HCT116 (cell line): ENCODE measurements around the gene LYSMD2. TPM values are rescaled to one million over a fixed set of nuclear protein-coding genes. Genes with fewer than 3 reads are reported as not detected.

ENCODE experiments used
- ATAC-seq: fragments of 200-7000 bp; cut with Tn5 transposase; 2 replicates; pipeline ENCODE4 v1.9.1; 2020; ENCODE audit warnings: mild to moderate bottlenecking, moderate library complexity
- BruUV-seq: library from RNA; stranded (reverse); fragments of 400-500 nt; replicated peaks from 2 replicates; lab custom pipeline; 2021; lab: Mats Ljungman, UMichigan
- CTCF ChIA-PET: fragments of 300-600 bp; sonication (Branson Sonifier 250); formaldehyde crosslinking; loops from one replicate; lab custom pipeline; 2021; ENCODE audit warnings: antibody characterized with exemption; lab: Charles Lee
- POLR2A ChIA-PET: fragments of 300-600, 350-600 bp; sonication (Branson Sonifier 250); formaldehyde crosslinking; loops from one replicate; lab custom pipeline; 2021; ENCODE audit warnings: antibody characterized with exemption; lab: Charles Lee
- RAD21 ChIA-PET, 2 experiments: fragments of 300-600 bp; sonication (Branson Sonifier 250); formaldehyde crosslinking; loops; one replicate each; lab custom pipeline; 2023; ENCODE audit warnings: low total read pairs in 2 of 2; ENCODE audit not compliant: uncharacterized antibody in 2 of 2, unreplicated experiment in 2 of 2, low non-redundant PET in 1 of 2; lab: Charles Lee
- DNase-seq: peaks from one replicate; pipeline ENCODE4 v3.0.0-alpha.2; 2010; ENCODE audit warnings: low read depth, low spot score
- H2AFZ ChIP-seq: fragments of 200-600 bp; shearing (Covaris generic), sonication (generic); 2 replicates; pipeline ENCODE4 v1.6.1; 2017; ENCODE audit warnings: low read depth, mixed run types, mixed read lengths, antibody characterized with exemption, low read length; ENCODE audit not compliant: poor library complexity, severe bottlenecking
- H3K27ac ChIP-seq: 2 replicates; pipeline ENCODE4 v1.5.1; 2012; ENCODE audit warnings: low read depth, low read length
- H3K27me3 ChIP-seq: fragments of 200-600 bp; sonication (generic); 2 replicates; pipeline ENCODE4 v1.6.1; 2016; ENCODE audit warnings: mixed run types, low read length, mixed read lengths; ENCODE audit not compliant: insufficient read depth
- H3K36me3 ChIP-seq, 2 experiments: fragments of 200-500 bp in 1 of 2; fragments of 200-600 bp in 1 of 2; sonication (Bioruptor generic) in 1 of 2; sonication (generic) in 1 of 2; 2 replicates each; pipeline versions ENCODE4 v1.5.1 to v1.6.1; 2014 to 2016; ENCODE audit warnings: low read length in 2 of 2, inconsistent platforms in 1 of 2, mixed read lengths in 1 of 2, mixed run types in 1 of 2; ENCODE audit not compliant: insufficient read depth in 2 of 2, control insufficient read depth in 1 of 2
- H3K4me1 ChIP-seq, 2 experiments: fragments of 200-600 bp in 1 of 2; sonication (generic) in 1 of 2; 2 replicates each; pipeline versions ENCODE4 v1.5.1 to v1.6.1; 2012 to 2017; ENCODE audit warnings: low read length in 2 of 2, inconsistent platforms in 1 of 2, mild to moderate bottlenecking in 1 of 2, mixed read lengths in 1 of 2, mixed run types in 1 of 2, moderate library complexity in 1 of 2; ENCODE audit not compliant: insufficient read depth in 2 of 2, control insufficient read depth in 1 of 2
- H3K4me2 ChIP-seq: fragments of 200-600 bp; sonication (generic); 2 replicates; pipeline ENCODE4 v1.6.1; 2017; ENCODE audit warnings: mixed run types, low read length, mixed read lengths
- H3K4me3 ChIP-seq, 2 experiments: fragments of 200-600 bp in 1 of 2; sonication (generic) in 1 of 2; replicated peaks in 1 of 2; 2 replicates each; pipeline ENCODE4 v1.5.1; 2011 to 2016; ENCODE audit warnings: low read length in 2 of 2, control low read depth in 1 of 2, low read depth in 1 of 2, mild to moderate bottlenecking in 1 of 2, mixed read lengths in 1 of 2, mixed run types in 1 of 2
- H3K79me2 ChIP-seq: fragments of 200-600 bp; sonication (generic); 2 replicates; pipeline ENCODE4 v1.6.1; 2017; ENCODE audit warnings: mild to moderate bottlenecking, mixed run types, low read length, moderate library complexity, mixed read lengths; ENCODE audit not compliant: insufficient read depth
- H3K9ac ChIP-seq: fragments of 200-600 bp; sonication (generic); 2 replicates; pipeline ENCODE4 v1.6.1; 2016; ENCODE audit warnings: low read length, mixed read lengths
- H3K9me2 ChIP-seq: fragments of 200-600 bp; sonication (generic), shearing (Covaris generic); 2 replicates; pipeline ENCODE4 v1.6.1; 2017; ENCODE audit warnings: mixed run types, mild to moderate bottlenecking, moderate library complexity; ENCODE audit not compliant: insufficient read depth
- H3K9me3 ChIP-seq, 2 experiments: fragments of 200-500 bp in 1 of 2; fragments of 200-600 bp in 1 of 2; sonication (Bioruptor generic) in 1 of 2; sonication (generic) in 1 of 2; 2 replicates each; pipeline ENCODE4 v1.6.1; 2014 to 2017; ENCODE audit warnings: low read length in 2 of 2, mixed read lengths in 2 of 2, inconsistent platforms in 1 of 2, low read depth in 1 of 2, mild to moderate bottlenecking in 1 of 2, mixed run types in 1 of 2, moderate library complexity in 1 of 2; ENCODE audit not compliant: control insufficient read depth in 1 of 2, insufficient read depth in 1 of 2
- H4K20me1 ChIP-seq: fragments of 200-600 bp; sonication (generic), shearing (Covaris generic); 2 replicates; pipeline ENCODE4 v1.6.1; 2017; ENCODE audit warnings: mixed run types, mild to moderate bottlenecking, moderate library complexity; ENCODE audit not compliant: insufficient read depth
- ATF3 ChIP-seq: IDR thresholded peaks from 2 replicates; pipeline ENCODE4 v1.6.1; 2012
- CEBPB ChIP-seq: IDR thresholded peaks from 2 replicates; pipeline ENCODE4 v1.6.1; 2012; ENCODE audit warnings: low read depth
- ELF1 ChIP-seq: IDR thresholded peaks from 2 replicates; pipeline ENCODE4 v1.6.1; 2012; ENCODE audit warnings: low read depth, borderline replicate concordance
- FOSL1 ChIP-seq: IDR thresholded peaks from 2 replicates; pipeline ENCODE4 v1.6.1; 2012; ENCODE audit warnings: low read depth
- JUND ChIP-seq: IDR thresholded peaks from 2 replicates; pipeline ENCODE4 v1.6.1; 2012
- POLR2A ChIP-seq: IDR thresholded peaks from 2 replicates; pipeline ENCODE4 v1.7.0; 2011; ENCODE audit warnings: borderline replicate concordance; ENCODE audit not compliant: insufficient read depth, insufficient read length; ENCODE audit errors: extremely low read depth
- REST ChIP-seq: IDR thresholded peaks from 2 replicates; pipeline ENCODE4 v1.6.1; 2012; ENCODE audit warnings: low read depth
- SP1 ChIP-seq: IDR thresholded peaks from 2 replicates; pipeline ENCODE4 v1.6.1; 2012; ENCODE audit warnings: low read depth
- TCF7L2 ChIP-seq: IDR thresholded peaks from 2 replicates; pipeline ENCODE4 v1.7.0; 2011; ENCODE audit warnings: borderline replicate concordance, inconsistent platforms; ENCODE audit not compliant: insufficient read depth, insufficient read length; ENCODE audit errors: extremely low read depth
- intact Hi-C: fragments of 100-400 bp; cut with micrococcal nuclease; formaldehyde crosslinking; loops from 2 replicates; pipeline ENCODE4 v1.10.0; 2022
- total RNA-seq: library from RNA; stranded (reverse); gene quantifications from one replicate; pipeline ENCODE4 v1.2.1, GENCODE V29; 2021; ENCODE audit not compliant: unreplicated experiment

LYSMD2 gene
- total RNA-seq, 1 experiment from 2014 or later = 10.8 TPM

GRCh38 chr15:51768018-51768417 lies 30.6 kb upstream of the LYSMD2 start:
- DNase-seq (no peak), ATAC-seq (no peak)
- no peaks in the 10 kb centered on the region for H3K4me1 ChIP-seq
- RAD21 ChIA-PET = no interaction called here
- H3K9me2 ChIP-seq = no peaks in the 10 kb centered on the region
- intact Hi-C loops = no loop called here
- H3K27me3 ChIP-seq = no peaks in the 10 kb centered on the region
- TF ChIP-seq ATF3 (no peak), REST (no peak), CEBPB (no peak), JUND (no peak), ELF1 (no peak), FOSL1 (no peak), POLR2A (no peak), SP1 (no peak), TCF7L2 (no peak)
- H3K27ac ChIP-seq = no peak overlapping the region
- BruUV-seq = no TSS peak
- no peaks in the 10 kb centered on the region for H3K79me2 ChIP-seq
- H3K4me2 ChIP-seq = no peak overlapping the region
- no peaks in the 10 kb centered on the region for H3K36me3 ChIP-seq
- CTCF ChIA-PET = interaction anchor here (1.0 kb wide), 1 partner anchor 9 kb away, joined by 9 read pairs; no protein-coding TSS in a partner anchor
- H4K20me1 ChIP-seq = no peaks in the 10 kb centered on the region
- H2AFZ ChIP-seq = no peak overlapping the region
- POLR2A ChIA-PET = no interaction called here
- no peak overlapping the region for H3K4me3 ChIP-seq
- no peaks in the 10 kb centered on the region for H3K9me3 ChIP-seq
- no peak overlapping the region for H3K9ac ChIP-seq
